ENCODE data around the gene LRRC8C.

- TF ChIP-seq, protein P1, sequence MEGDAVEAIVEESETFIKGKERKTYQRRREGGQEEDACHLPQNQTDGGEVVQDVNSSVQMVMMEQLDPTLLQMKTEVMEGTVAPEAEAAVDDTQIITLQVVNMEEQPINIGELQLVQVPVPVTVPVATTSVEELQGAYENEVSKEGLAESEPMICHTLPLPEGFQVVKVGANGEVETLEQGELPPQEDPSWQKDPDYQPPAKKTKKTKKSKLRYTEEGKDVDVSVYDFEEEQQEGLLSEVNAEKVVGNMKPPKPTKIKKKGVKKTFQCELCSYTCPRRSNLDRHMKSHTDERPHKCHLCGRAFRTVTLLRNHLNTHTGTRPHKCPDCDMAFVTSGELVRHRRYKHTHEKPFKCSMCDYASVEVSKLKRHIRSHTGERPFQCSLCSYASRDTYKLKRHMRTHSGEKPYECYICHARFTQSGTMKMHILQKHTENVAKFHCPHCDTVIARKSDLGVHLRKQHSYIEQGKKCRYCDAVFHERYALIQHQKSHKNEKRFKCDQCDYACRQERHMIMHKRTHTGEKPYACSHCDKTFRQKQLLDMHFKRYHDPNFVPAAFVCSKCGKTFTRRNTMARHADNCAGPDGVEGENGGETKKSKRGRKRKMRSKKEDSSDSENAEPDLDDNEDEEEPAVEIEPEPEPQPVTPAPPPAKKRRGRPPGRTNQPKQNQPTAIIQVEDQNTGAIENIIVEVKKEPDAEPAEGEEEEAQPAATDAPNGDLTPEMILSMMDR (IDR thresholded peaks at IDR 0.05; ENCODE audit: borderline replicate concordance, extremely low read depth, low read length, poor library complexity, severe bottlenecking) = no peak
- no peak for TF ChIP-seq EZH2 (IDR thresholded peaks at IDR 0.05; ENCODE audit: borderline replicate concordance, low read depth, low read length, severe bottlenecking)
Observed at GRCh38 chr1:89668961-89669360, 36.0 kb downstream of the LRRC8C start.
